COLO668 (cell line): ENCODE measurements around the gene HID1.
"Not testable (repeated sequence)": the region's sequence is repeated elsewhere in the genome, so short reads cannot be mapped to it uniquely, and the experiment has no call there.

Experiments used
- DNase-seq: peaks from one replicate; lab custom pipeline; 2025; ENCODE audit not compliant: unreplicated experiment; lab: John Stamatoyannopoulos, UW

HID1 gene

DNA sequence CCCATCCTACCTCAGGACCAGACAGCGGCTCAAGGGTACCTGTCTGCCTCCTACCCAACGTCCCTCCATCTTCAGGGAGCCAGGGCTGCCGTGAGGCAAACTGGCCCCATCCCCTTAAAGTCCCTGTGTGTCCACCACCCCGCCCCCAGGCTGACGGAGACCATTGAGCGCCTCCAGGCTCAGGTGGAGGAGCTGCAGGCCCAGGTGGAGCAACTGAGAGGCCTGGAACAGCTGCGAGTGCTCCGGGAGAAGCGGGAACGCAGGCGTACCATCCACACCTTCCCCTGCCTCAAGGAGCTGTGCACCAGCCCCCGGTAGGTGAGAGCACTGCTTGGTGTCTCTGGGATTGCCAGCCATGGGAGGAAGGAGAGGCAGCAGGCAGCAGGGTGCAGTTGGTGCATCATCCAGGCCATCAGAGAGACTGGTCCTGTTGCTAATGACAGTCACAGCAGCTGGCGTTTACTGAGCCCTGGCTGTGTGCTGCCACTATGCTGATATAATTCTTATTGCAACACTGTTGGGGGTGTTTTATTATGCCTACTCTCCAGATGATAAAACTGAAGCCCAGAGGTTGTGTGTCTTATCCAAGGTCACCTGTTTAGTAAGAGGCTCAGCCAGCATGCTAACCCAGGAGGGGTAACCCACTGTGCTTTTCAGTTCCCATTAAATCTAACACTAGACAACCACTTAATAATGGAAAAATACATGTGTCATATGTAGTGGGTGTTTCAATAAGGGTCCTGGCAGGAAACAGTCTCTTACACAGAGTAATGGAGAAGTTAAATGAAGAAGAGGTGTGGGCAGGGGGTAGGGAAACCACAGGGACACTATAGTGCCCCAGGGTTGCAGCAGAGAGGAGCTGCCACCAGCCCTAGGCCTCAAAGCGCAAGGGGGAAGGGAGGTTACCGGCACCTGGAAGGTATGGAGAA, 29.6 kb upstream of the HID1 start:
- no peak for DNase-seq

DNA sequence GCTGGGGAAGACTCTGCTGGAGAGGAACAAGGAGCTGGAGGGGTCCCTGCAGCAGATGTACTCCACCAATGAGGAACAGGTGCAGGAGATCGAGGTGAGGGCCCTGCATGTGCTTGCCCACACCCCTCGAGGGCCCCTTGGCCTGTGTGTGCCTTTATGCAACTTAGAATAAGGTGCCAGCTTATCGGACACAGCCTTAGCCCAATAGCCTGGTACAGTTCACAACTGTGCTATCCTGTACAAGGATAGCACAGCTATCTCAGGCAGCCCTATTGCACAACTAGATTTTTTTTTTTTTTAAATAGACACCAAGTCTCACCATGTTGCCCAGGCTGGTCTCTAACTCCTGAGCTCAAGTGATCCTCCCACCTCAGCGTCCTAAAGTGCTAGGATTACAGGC, 27.0 kb upstream of the HID1 start:
- no peak for DNase-seq

DNA sequence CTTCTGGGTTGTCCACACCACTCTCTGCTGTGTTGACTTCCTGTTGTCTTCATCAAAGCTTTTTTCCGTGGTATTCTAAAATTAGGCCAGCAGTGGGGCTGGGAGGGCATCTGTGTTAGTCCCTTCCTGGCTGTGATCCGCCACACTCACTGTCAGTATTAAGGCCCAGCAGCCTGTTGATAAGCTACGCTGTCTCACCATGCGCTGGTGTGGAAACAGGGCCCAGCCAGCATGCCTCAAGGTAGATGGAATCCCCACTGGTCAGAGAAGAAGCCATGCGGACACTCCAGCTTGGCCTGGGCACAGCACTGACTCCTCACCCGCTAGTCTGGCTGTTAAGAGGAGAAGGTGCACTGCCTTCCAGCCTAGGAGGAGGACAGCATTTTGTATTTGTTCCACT, 26.2 kb upstream of the HID1 start:
- DNase-seq = no peak

DNA sequence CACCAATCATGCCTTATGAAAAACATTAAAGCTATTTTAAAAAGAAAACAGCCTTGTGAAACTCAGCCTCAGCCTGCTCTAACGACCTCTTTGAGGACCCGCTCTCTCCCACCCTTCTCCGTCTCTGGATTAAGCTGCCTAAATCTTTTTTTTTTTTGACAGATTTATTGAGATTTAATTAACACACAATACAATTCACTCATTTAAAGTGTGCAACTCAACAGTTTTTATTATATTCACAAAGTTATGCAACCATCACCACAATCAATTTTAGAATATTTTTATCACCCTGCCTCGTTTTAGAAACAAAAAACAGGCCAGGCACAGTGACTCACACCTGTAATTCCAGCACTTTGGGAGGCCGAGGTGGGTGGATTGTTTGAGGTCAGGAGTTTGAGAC, 23.3 kb upstream of the HID1 start:
- DNase-seq = no peak

DNA sequence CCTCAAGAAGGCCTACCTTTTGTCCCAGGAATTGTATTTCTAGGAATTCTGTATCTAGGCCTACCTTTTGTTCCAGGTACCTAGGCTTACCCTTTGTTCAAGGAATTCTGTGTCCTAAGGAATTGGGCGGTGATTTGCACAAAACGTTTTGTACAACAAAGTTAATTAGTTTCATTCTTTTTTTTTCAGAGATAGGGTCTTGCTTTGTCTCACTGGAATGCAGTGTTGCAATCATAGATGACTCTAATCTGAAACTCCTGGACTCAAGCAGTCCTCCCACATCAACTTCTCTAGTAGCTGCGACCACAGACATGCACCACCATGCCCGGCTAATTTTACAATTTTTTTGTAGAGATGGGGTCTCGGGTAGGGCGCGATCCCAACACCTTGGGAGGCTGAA, 21.9 kb upstream of the HID1 start:
- no peak for DNase-seq

DNA sequence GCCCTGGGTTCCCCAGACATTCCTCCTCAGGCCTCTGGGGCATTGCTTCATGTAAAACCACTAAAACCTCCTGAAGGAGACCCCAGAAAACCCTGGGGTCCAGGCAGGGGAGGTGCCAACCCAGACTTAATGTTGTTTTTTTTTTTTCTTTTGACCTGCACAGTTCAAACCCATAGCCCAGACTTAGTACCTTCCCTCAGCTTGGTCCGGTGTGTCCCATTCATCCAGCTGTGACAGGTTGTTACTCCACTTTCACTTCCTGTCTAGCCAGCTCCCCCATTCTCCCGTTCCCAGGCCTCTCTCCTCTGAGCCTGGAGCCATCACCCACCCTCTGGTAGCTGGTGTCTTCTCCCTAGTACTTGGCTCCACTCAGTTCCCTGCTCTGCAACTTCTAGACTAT, 19.7 kb upstream of the HID1 start:
- no peak for DNase-seq

DNA sequence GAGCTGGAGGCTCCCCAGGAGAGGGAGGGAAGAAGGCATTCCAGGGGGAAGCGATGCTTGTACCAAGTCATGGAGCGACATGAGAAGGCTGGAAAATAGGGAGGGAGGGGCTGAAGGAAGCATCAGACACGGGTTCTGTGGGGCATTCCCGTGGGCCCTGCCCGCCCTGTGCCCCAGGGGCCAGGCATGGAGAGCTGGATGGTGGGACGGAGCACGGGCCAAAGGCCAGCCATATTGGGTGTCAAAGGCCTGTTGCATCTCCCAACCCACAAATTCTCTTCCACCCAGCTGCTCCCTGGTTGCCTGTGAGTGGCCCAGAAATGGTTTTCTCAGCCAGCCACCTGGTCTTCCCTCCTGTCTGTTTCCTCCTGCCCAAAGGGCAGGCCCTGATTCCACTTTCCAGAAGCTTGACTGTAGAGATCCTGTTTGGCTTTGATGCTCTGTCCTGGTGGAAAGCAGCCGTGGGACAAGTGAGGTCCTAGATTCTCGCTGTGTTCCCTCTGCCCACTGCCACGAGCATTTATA, 18.1 kb upstream of the HID1 start:
- DNase-seq = no peak

DNA sequence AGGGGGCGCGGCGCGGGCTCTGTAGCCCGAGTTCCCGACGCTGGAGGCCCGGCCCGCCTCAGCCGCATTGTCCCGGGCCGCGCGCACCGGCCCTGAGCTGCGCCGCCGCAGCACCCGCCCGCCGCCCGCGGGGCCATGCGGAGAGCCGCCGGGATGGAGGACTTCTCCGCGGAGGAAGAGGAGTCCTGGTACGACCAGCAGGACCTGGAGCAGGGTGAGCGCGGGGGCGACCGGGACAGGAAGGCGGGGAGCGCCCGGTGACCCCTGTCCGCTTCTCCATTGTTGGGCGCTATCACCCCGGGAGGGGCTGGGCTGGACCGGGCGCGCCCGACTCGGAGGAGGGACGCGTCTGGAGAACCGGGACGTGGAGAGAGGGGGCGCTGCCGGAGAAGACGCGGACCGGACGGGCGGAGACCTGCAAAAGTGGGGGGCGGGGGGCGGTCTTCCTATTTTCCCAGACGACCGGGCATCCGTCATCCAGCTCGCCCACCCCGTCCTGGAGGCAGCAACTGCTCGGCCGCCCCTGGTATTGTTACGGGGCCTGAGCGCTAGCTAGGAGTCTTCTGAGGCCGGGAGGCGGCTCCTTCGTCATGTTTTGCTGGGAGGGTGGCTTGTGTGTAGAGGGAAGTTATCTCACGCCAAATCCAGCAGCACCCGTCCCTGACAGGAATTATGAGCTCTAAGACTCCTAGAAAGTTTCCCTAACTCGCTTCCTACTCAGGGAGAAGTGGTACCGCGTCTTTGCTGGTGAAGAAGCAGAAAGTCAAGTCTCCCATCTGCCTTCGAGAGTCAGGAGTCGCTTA, 15.6 kb upstream of the HID1 start:
- DNase-seq = peak; percentile 50

DNA sequence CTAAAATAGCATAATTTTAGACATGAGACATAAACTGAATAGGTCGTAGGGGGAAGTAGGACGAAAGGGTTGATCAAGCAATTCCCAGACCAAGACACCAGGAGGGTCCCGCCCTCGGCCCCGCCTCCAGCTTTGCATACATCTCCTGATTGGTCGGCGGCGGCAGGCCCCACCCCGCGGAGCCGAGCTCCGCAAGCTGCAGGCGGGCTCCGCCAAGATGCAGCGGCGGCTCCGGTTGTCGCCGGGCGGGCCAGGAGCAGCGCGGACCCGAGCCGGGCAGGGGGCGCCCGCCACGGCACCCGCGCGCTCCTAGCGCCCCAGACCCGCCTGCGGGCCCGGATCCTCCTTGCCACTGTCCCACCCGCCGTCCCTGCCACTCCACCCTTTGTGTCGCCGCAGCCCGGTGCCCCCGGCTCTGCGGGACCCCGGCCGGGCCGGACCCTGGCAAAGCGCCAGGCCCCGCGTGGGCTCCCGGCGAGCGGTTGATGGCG, 14.9 kb upstream of the HID1 start, which contains the start of gene CDR2L:
Gene CDR2L (plus strand): TSS at position 215 of the 491 bp plus-strand sequence. CDS start 412 bp downstream, outside the sequence.
- peak; percentile 91 for DNase-seq

DNA sequence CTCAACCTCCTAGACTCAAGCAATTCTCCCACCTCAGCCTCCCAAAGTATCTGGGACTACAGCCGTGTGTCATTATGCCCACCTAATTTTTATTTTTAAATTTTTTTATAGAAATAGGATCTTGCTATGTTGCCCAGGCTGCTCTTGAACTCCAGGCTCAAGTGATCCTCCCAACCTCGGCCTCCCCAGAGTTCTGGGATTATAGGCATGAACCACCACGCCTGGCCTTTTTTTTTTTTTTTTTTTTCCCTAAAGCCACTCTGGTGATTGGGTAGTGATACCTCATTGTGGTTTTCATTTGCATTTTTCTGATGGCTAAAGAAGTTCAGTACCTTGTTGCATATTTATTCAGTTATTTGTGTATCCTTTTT, 13.6 kb upstream of the HID1 start:
- DNase-seq = no peak

DNA sequence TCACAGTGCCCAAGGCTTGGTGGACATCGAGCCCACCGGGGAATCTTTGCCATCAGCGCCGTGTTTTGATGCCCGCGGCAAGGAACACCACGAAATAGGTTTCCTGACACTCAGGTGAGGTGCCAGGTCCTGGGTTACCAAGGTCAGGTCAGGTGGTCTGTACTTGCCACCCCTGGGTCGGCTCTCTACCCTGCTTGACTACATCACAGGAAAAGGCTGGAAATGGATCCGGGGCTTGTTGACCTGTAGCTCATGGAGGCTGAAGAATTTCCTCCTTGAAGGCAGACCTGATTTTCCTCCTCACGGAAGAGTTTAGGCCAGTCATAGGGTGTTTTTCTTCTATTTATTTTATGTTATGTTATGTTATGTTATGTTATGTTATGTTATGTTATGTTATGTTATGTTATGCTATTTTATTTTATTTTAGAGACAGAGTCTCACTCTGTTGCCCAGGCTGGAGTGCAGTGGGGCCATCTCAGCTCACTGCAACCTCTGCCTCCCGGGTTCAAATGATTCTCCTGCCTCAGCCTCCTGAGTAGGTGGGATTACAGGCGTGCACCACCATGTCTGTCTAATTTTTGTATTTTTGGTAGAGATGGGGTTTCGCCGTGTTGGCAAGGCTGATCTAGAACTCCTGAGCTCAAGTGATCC, 10.2 kb upstream of the HID1 start:
- DNase-seq = not testable (repeated sequence)

DNA sequence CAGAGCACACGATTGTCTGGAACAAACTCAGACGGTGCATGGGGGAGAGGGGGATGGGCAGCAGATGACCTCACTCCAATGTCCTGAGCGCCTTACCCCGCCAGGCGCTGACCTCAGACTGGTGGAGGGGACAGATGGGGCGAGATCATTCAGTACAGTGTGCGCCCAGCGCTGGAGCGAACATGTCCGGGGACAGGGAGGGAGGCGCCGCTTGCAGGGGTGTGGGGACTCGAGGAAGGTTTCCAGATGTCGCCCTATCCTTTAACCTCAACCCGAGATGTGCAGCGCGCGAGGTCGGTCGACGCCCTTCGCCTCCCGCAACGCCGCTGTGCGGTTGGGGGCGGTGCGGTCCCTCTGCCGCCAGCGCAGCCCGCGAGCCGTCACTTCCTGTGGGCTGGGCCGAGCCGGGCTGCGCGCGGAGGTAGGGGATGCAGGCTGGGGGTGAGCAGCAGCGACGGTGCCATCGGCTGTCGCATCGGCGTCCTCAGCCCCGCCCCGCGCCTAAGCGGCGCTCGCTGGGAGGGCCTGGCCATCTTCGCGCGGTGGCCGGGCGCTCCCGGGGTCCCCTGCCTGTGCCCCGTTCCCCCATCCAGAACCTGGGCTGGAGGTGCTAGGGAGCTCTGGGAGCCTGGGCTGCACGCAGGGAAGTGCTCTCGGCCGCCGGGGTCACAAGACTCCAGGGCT, 9.6 kb upstream of the HID1 start:
- DNase-seq = peak; percentile 88

DNA sequence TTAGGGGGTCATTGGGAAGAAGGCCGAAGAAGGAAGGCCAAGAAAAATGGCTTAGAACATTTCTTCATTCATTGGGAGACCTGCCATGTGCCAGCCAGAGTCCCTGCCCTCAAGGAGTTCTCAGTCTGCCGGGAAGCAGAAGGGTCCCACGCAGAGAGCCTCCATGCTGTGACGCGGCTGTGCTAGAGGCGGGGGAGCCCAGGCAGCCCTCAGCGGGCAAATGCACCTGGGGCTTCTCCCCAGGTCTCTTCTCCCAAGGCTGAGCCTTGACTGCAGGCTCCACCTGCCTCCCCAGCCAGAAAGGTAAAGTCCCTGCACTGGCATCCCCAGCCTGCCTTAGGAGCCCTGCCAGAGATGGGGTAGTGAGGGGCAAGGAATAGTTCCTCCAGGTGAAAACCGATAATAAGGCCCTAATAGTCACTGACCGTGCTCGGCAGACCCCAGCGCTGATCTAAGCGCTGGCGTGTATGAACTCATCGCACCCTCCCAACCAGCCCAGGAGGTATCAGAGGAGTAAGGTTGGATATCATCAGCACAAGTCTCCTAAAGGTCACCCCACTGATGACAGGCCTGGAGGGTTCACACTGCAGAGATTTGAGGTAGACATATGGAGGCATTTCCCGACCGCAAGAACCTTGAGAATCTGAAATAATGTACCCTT, 8.9 kb upstream of the HID1 start:
- no peak for DNase-seq

DNA sequence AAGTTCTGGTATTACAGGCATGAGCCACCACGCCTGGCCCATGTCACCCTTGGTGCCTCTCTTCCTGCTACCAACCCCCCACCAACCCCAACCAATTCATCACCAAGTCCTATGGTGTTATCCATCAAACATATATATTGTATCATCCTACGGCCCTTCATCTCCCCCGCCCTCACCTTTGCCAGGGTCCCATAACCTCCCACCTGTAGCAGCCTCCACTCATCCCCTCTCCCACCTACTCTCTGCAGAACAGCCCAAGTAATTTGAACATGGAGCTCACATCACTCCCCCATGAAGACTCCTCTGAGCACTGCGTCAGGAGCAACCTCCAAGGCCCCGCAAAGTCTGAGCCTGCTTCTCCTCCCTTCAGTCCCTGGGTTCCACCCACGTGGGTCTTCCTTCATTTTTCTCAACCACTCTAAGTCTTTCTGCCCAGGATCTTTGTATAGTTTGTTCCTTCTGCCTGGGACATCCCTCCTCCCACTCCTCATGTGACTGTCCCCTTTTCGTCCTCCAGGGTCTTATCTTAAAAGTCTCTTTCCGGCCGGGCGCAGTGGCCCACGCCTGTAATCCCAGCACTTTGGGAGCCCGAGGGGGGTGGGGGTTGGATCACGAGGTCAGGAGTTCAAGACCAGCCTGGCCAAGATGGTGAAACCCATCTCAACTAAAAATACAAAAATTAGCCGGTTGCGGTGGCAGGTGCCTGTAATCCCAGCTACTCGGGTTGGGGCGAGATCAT, 7.0 kb upstream of the HID1 start:
- no peak for DNase-seq

DNA sequence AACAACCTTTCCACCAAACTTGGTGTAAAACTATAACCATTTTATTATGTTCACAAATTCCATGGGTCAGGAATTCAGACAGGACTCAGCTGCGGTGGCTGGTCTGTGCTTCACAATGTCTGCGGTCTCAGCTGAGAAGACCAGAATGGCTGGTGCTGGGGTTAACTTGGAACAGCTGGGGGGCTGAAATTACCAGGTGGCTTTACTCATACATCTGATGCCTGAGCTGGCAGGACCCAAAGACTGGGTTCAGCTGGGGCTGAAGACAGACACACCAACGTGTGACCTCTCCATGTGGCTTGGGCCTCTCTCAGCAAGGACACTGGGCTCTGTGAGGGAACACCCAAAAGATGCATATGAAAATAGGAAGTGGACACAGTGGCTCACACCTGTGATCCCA, 5.7 kb upstream of the HID1 start:
- no peak for DNase-seq

DNA sequence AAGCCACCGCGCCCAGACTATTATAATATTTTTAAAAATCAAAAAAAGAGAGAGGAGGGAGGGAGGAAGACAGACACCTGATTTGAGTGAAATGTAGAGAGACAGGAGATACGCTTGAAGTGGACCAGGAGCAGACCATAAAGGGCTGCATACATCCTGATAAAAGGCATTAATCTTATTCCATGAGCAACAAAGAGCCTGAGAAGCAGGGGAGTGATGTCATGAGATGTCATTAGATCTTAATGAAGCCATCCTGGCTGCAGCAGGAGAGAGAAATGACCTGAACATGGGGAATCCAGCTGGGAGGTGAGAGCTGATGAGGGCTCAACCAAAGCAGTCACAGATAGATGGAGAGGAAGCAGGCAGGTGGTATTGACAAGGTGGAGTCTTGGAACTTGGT, 5.2 kb upstream of the HID1 start:
- DNase-seq = no peak

DNA sequence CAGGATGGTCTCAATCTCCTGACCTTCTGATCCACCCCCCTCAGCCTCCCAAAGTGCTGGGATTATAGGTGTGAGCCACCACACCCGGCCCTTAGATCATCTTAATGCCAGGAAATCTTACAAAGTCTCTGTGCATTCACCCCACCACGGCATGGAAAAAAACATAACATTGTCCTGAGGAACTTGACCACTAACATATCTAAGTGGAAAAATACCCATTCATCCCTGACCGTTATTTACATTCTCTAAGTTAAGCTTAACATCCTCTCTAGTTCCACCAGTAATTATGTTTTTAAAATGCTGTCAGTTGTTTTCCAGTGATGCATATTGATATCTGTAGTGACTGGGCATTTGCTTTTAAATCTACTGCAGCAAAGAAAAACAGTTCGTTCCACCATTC, 3.4 kb upstream of the HID1 start:
- no peak for DNase-seq

DNA sequence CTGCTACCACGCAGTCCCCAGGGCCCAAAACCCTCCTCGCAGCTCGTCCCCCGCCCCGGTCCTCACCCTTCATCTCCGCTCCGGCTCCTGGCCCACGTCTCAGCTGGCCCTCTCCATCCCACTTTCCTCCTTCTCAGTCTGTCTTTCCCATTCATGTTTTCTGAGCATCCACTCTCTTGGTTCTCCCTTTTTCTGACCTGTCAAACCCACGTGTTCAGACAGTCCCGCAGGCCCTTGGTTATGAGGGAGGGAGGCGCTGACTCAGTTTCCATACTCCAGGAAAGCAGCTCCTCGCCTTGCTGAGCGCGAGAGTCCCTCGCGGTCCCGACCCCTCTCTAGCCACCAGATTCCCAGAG, 392 bp upstream of the HID1 start:
- no peak for DNase-seq

DNA sequence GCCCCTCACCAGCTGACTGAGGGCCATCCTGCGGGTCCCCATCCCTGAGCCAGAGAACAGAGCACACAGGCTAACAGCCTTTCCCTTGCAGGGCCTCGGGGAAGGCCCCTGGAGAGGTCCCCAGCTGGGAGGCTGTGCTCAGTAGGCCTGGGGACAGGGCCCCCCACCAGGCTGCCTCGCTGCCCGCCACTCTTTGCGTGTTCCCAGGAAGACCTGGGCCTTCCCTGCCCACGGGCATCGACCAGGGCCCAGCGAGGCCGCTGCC, 785 bp downstream of the HID1 start:
- no peak for DNase-seq
